Neural crest cell (in vitro differentiated cells): Measurements from ENCODE around the gene ORC2. TPM values are rescaled to one million over a fixed set of nuclear protein-coding genes. Genes with fewer than 3 reads are reported as not detected.

Source experiments
- DNase-seq: peaks from one replicate; pipeline ENCODE4 v3.0.0; 2021; ENCODE audit warnings: low read depth, mixed read lengths, low spot score
- H3K27ac Mint-ChIP-seq: one replicate; pipeline ENCODE4 v1.8.0; 2021; ENCODE audit warnings: mild to moderate bottlenecking, mixed read lengths; ENCODE audit not compliant: unreplicated experiment
- H3K27me3 Mint-ChIP-seq: 2 replicates; pipeline ENCODE4 v1.8.0; 2021; ENCODE audit warnings: low read depth, mild to moderate bottlenecking, mixed read lengths
- H3K36me3 Mint-ChIP-seq: 2 replicates; pipeline ENCODE4 v1.8.0; 2021; ENCODE audit warnings: low read depth, mild to moderate bottlenecking, mixed read lengths
- H3K4me1 Mint-ChIP-seq: 2 replicates; pipeline ENCODE4 v1.8.0; 2021; ENCODE audit warnings: mixed read lengths
- H3K4me3 Mint-ChIP-seq: one replicate; pipeline ENCODE4 v1.8.0; 2021; ENCODE audit warnings: mild to moderate bottlenecking, mixed read lengths
- H3K9me3 Mint-ChIP-seq: 2 replicates; pipeline ENCODE4 v1.8.0; 2021; ENCODE audit warnings: mixed read lengths
- CTCF ChIP-seq: fragments of 200-600 bp; sonication (generic); conservative IDR thresholded peaks from 2 replicates; pipeline ENCODE4 v1.5.0; 2021; ENCODE audit warnings: antibody characterized with exemption, mild to moderate bottlenecking
- total RNA-seq: library from RNA; stranded (reverse); gene quantifications from 2 replicates; pipeline ENCODE4 v1.2.1, GENCODE V29; 2021

Gene ORC2
- total RNA-seq, 1 donor from 2014 or later: 30.9 TPM

- Mint-ChIP-seq H3K36me3 (peaks cover 6% of the 10 kb centered on the region), H3K4me1 (no peaks in the 10 kb centered on the region), H3K27me3 (no peaks in the 10 kb centered on the region), H3K4me3 (no peak overlapping the region), H3K9me3 (no peaks in the 10 kb centered on the region), H3K27ac (no peak overlapping the region)
- TF ChIP-seq CTCF: no peak
- DNase-seq: no peak
Measured at GRCh38 chr2:200878289-200878880, 85.1 kb downstream of the ORC2 start.

- no peaks in the 10 kb centered on the region for H3K4me1 Mint-ChIP-seq
- peaks cover 6% of the 10 kb centered on the region for H3K36me3 Mint-ChIP-seq
Measured at GRCh38 chr2:200877443-200877842, 86.0 kb downstream of the ORC2 start.

DNA sequence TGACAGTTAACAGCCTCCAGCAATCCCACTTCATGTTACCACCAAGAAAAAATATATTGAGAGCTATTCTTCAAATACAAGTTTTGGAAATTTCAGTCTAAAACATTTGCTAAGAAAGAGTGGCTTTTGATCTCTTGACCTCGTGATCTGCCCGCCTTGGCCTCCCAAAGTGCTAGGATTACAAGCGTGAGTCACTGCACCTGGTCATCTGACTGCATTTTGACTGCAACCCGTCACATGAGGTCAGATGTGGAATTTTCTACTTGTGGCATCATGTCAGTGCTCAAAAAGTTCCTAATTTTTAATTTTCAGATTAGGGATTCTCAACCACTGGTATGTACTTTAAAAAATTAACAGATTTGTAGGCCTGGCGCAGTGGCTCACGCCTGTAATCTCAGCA, 89.9 kb downstream of the ORC2 start:
- TF ChIP-seq CTCF: no peak
- Mint-ChIP-seq H3K4me3 (no peak overlapping the region), H3K27me3 (no peaks in the 10 kb centered on the region), H3K36me3 (peaks cover 6% of the 10 kb centered on the region), H3K4me1 (no peaks in the 10 kb centered on the region), H3K27ac (no peak overlapping the region), H3K9me3 (no peaks in the 10 kb centered on the region)
- no peak for DNase-seq

More at GRCh38 chr2:200877443-200877842, 86.0 kb downstream of the ORC2 start:
- DNase-seq: no peak
- TF ChIP-seq CTCF: no peak
- H3K27ac Mint-ChIP-seq: no peak overlapping the region
- no peaks in the 10 kb centered on the region for H3K9me3 Mint-ChIP-seq
- no peaks in the 10 kb centered on the region for H3K27me3 Mint-ChIP-seq
- H3K4me3 Mint-ChIP-seq: no peak overlapping the region

- H3K4me3 Mint-ChIP-seq: no peak overlapping the region
- H3K9me3 Mint-ChIP-seq: no peaks in the 10 kb centered on the region
- H3K36me3 Mint-ChIP-seq: peaks cover 6% of the 10 kb centered on the region
- DNase-seq: no peak
- no peak for TF ChIP-seq CTCF
- H3K27me3 Mint-ChIP-seq: no peaks in the 10 kb centered on the region
- no peaks in the 10 kb centered on the region for H3K4me1 Mint-ChIP-seq
- no peak overlapping the region for H3K27ac Mint-ChIP-seq
Measured at GRCh38 chr2:200871151-200871550, 92.3 kb downstream of the ORC2 start.

- H3K36me3 Mint-ChIP-seq: peaks cover under 1% of the 10 kb centered on the region
- no peaks in the 10 kb centered on the region for H3K27me3 Mint-ChIP-seq
- TF ChIP-seq CTCF: no peak
- H3K27ac Mint-ChIP-seq: no peak overlapping the region
- H3K4me3 Mint-ChIP-seq: no peak overlapping the region
- no peaks in the 10 kb centered on the region for H3K9me3 Mint-ChIP-seq
- H3K4me1 Mint-ChIP-seq: peaks cover 9% of the 10 kb centered on the region
- no peak for DNase-seq
Measured at GRCh38 chr2:200869014-200869413, 94.4 kb downstream of the ORC2 start.
